OCI-LY1 (cell line): ENCODE results near the gene DNAJC8.

Source experiments
- H2AFZ ChIP-seq: fragments of 200-600 bp; sonication (generic), shearing (Covaris generic); 2 replicates; pipeline ENCODE4 v1.6.0; 2014; ENCODE audit warnings: antibody characterized with exemption, mild to moderate bottlenecking, low read length
- H3F3A ChIP-seq: fragments of 200-600 bp; sonication (generic), shearing (Covaris generic); 2 replicates; pipeline ENCODE4 v1.6.0; 2014; ENCODE audit warnings: mild to moderate bottlenecking, antibody characterized with exemption, low read length, moderate library complexity; ENCODE audit not compliant: insufficient read depth
- H3K27ac ChIP-seq: fragments of 200-600 bp; sonication (generic); 2 replicates; pipeline ENCODE4 v1.5.1; 2014; ENCODE audit warnings: low read length, mixed run types, mild to moderate bottlenecking, low read depth; ENCODE audit not compliant: poor library complexity, severe bottlenecking
- H3K27me3 ChIP-seq: fragments of 200-600 bp; sonication (generic); 2 replicates; pipeline ENCODE4 v1.6.0; 2014; ENCODE audit warnings: antibody characterized with exemption, mild to moderate bottlenecking, low read length, moderate library complexity; ENCODE audit not compliant: insufficient read depth
- H3K36me3 ChIP-seq: fragments of 200-600 bp; sonication (generic); 2 replicates; pipeline ENCODE4 v1.6.1; 2014; ENCODE audit warnings: mild to moderate bottlenecking, antibody characterized with exemption, low read length, moderate library complexity, mixed read lengths; ENCODE audit not compliant: insufficient read depth
- H3K4me1 ChIP-seq: fragments of 200-600 bp; sonication (generic); 2 replicates; pipeline ENCODE4 v1.5.1; 2014; ENCODE audit warnings: mild to moderate bottlenecking, low read length, moderate library complexity; ENCODE audit not compliant: insufficient read depth, severe bottlenecking
- H3K4me2 ChIP-seq: fragments of 200-600 bp; sonication (generic), shearing (Covaris generic); 2 replicates; pipeline ENCODE4 v1.6.1; 2014; ENCODE audit warnings: low read length
- H3K4me3 ChIP-seq: fragments of 200-600 bp; sonication (generic); 2 replicates; pipeline ENCODE4 v1.5.1; 2014; ENCODE audit warnings: low read length, low read depth, mild to moderate bottlenecking, mixed read lengths; ENCODE audit not compliant: poor library complexity, severe bottlenecking
- H3K79me2 ChIP-seq: fragments of 200-600 bp; shearing (Covaris generic); 2 replicates; pipeline ENCODE4 v1.6.1; 2016; ENCODE audit warnings: mixed run types, low read length, mixed read lengths; ENCODE audit not compliant: insufficient read depth
- H3K9ac ChIP-seq: fragments of 200-600 bp; sonication (generic), shearing (Covaris generic); 2 replicates; pipeline ENCODE4 v1.6.1; 2014; ENCODE audit warnings: mild to moderate bottlenecking, low read length, mixed read lengths
- H3K9me2 ChIP-seq: fragments of 200-600 bp; sonication (generic), shearing (Covaris generic); 2 replicates; pipeline ENCODE4 v1.6.1; 2014; ENCODE audit warnings: low read depth, mild to moderate bottlenecking, low read length, mixed read lengths
- H3K9me3 ChIP-seq: fragments of 200-600 bp; shearing (Covaris generic); 2 replicates; pipeline ENCODE4 v1.6.1; 2014; ENCODE audit warnings: low read length, mixed read lengths
- H4K20me1 ChIP-seq: fragments of 200-600 bp; sonication (generic), shearing (Covaris generic); 2 replicates; pipeline ENCODE4 v1.6.0; 2016; ENCODE audit warnings: mild to moderate bottlenecking, low read length; ENCODE audit not compliant: insufficient read depth
- EZH2 ChIP-seq: fragments of 200-600 bp; sonication (generic), shearing (Covaris generic); IDR thresholded peaks from 2 replicates; pipeline ENCODE4 v1.8.0; 2017; ENCODE audit warnings: borderline replicate concordance, mixed run types, mild to moderate bottlenecking, antibody characterized with exemption, low read length, moderate library complexity, mixed read lengths
- TF ChIP-seq, protein P1 (sequence below): fragments of 200-600 bp; sonication (generic), shearing (Covaris generic); IDR thresholded peaks from 2 replicates; pipeline ENCODE4 v1.5.1; 2017; ENCODE audit warnings: mild to moderate bottlenecking, antibody characterized with exemption, low read length, moderate library complexity, mixed read lengths

Gene DNAJC8

DNA sequence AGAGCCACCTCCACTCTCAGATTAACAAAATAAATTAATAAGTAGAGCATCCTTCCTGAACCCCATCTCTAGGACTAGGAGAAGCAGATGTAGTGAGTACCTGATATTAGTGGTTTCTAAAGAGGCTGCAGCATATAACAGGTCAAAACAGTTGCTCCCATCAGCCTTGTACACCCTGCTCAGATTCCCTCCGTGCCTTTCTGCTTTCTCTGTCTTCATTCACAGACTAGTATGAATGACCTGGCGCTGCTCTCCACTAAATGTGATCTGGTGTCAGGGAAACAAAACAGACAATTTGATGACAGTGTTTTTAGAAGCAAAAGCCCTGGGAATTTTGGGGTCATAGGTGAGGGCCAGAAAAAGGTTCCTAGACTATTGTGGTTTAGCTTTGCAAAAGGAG lies 34.8 kb upstream of the DNAJC8 start:
- Histone ChIP-seq H3K36me3 (no peaks in the 10 kb centered on the region), H3K9ac (no peak overlapping the region), H3K4me3 (no peak overlapping the region), H3F3A (no peaks in the 10 kb centered on the region), H3K4me1 (no peaks in the 10 kb centered on the region), H3K4me2 (no peak overlapping the region), H2AFZ (no peak overlapping the region), H3K27me3 (no peaks in the 10 kb centered on the region), H3K9me2 (no peaks in the 10 kb centered on the region), H4K20me1 (peaks cover 2% of the 10 kb centered on the region; the same call in 1 of the 2 replicates), H3K27ac (no peak overlapping the region), H3K9me3 (no peaks in the 10 kb centered on the region), H3K79me2 (no peaks in the 10 kb centered on the region)
- TF ChIP-seq, protein P1, sequence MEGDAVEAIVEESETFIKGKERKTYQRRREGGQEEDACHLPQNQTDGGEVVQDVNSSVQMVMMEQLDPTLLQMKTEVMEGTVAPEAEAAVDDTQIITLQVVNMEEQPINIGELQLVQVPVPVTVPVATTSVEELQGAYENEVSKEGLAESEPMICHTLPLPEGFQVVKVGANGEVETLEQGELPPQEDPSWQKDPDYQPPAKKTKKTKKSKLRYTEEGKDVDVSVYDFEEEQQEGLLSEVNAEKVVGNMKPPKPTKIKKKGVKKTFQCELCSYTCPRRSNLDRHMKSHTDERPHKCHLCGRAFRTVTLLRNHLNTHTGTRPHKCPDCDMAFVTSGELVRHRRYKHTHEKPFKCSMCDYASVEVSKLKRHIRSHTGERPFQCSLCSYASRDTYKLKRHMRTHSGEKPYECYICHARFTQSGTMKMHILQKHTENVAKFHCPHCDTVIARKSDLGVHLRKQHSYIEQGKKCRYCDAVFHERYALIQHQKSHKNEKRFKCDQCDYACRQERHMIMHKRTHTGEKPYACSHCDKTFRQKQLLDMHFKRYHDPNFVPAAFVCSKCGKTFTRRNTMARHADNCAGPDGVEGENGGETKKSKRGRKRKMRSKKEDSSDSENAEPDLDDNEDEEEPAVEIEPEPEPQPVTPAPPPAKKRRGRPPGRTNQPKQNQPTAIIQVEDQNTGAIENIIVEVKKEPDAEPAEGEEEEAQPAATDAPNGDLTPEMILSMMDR = no peak
- TF ChIP-seq EZH2 = no peak

DNA sequence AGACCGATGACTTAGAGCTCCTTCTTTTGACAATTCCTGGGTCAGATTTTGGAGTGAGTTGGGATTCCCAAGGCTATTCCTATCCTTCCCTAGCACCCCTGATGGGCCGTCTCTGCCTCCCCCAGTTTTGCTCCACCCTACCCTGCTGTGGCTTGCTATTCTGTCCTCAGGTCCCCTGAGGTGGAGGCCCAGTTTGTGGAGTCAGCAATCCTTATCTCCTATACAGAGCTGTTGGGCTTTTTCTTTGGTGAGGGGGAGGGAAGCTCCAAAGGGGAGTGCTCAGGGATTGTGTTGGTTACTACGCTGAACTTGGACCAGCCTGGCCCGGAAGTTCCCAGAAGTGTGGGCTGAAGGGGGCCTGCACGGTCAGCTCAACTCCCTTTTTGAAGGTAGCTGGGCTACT lies 34.1 kb upstream of the DNAJC8 start:
- no peak for TF ChIP-seq EZH2
- TF ChIP-seq, protein P1 = no peak
- Histone ChIP-seq H3K4me2 (no peak overlapping the region), H3K27me3 (no peaks in the 10 kb centered on the region), H3K4me3 (no peak overlapping the region), H4K20me1 (peaks cover 2% of the 10 kb centered on the region; the same call in 1 of the 2 replicates), H3K9me3 (no peaks in the 10 kb centered on the region), H3K79me2 (no peaks in the 10 kb centered on the region), H3K9ac (no peak overlapping the region), H3K27ac (no peak overlapping the region), H3K4me1 (no peaks in the 10 kb centered on the region), H2AFZ (no peak overlapping the region), H3K36me3 (no peaks in the 10 kb centered on the region), H3F3A (no peaks in the 10 kb centered on the region), H3K9me2 (no peaks in the 10 kb centered on the region)

DNA sequence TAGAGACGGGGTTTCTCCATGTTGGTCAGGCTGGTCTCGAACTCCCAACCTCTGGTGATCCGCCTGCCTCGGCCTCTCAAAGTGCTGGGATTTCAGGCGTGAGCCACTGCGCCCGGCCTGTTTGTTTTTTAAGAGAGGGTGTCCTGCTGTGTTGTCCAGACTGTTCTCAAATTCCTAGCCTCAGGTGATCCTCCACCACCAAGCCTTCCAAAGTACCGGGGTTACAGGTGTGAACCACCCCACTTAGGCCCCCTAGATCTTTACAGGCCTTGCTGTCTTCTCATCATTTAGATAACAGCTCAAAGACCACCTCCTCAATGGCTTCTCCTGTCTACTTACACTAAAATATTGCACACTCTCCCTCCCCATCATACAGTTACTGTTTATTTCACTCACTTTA lies 32.7 kb upstream of the DNAJC8 start:
- Histone ChIP-seq H3K4me3 (no peak overlapping the region), H3F3A (no peaks in the 10 kb centered on the region), H3K9me2 (no peaks in the 10 kb centered on the region), H3K9ac (no peak overlapping the region), H4K20me1 (peaks cover 2% of the 10 kb centered on the region; the same call in 1 of the 2 replicates), H3K4me2 (no peak overlapping the region), H3K36me3 (no peaks in the 10 kb centered on the region), H3K27ac (no peak overlapping the region), H2AFZ (no peak overlapping the region), H3K27me3 (no peaks in the 10 kb centered on the region), H3K9me3 (no peaks in the 10 kb centered on the region), H3K4me1 (peaks cover 8% of the 10 kb centered on the region), H3K79me2 (no peaks in the 10 kb centered on the region)
- TF ChIP-seq, protein P1 = no peak
- TF ChIP-seq EZH2 = no peak
